Measurements from ENCODE around the gene ASB14.
"Not testable (repeated sequence)": the region's sequence is repeated elsewhere in the genome, so short reads cannot be mapped to it uniquely, and the experiment has no call there.

GRCh38 chr3:57326498-57326897 is 34.0 kb upstream of the ASB14 start:
- TF ChIP-seq TCF7L2 (IDR thresholded peaks at IDR 0.05; ENCODE audit: borderline replicate concordance, low read depth, low read length); MYNN (tag by site-specific recombination; IDR thresholded peaks at IDR 0.05; ENCODE audit: borderline replicate concordance); ZBTB7A (tag by site-specific recombination; IDR thresholded peaks at IDR 0.05; ENCODE audit: low read depth): not testable (repeated sequence)

Data from HEK293 (cell line).